Measurements from ENCODE around the gene LOXHD1. TPM values are rescaled to one million over a fixed set of nuclear protein-coding genes. Genes with fewer than 3 reads are reported as not detected.

Gene LOXHD1
- total and polyA plus RNA-seq, 2 of the 4 experiments (the other 2 are of a cell fraction) = not detected

- TF ChIP-seq, protein P1, sequence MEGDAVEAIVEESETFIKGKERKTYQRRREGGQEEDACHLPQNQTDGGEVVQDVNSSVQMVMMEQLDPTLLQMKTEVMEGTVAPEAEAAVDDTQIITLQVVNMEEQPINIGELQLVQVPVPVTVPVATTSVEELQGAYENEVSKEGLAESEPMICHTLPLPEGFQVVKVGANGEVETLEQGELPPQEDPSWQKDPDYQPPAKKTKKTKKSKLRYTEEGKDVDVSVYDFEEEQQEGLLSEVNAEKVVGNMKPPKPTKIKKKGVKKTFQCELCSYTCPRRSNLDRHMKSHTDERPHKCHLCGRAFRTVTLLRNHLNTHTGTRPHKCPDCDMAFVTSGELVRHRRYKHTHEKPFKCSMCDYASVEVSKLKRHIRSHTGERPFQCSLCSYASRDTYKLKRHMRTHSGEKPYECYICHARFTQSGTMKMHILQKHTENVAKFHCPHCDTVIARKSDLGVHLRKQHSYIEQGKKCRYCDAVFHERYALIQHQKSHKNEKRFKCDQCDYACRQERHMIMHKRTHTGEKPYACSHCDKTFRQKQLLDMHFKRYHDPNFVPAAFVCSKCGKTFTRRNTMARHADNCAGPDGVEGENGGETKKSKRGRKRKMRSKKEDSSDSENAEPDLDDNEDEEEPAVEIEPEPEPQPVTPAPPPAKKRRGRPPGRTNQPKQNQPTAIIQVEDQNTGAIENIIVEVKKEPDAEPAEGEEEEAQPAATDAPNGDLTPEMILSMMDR (conservative IDR thresholded peaks at IDR 0.05; ENCODE audit: low read depth, low read length) = no peak
- TF ChIP-seq RCOR1 (IDR thresholded peaks at IDR 0.05; ENCODE audit: insufficient replicate concordance, low read length) (no peak), RAD21 (IDR thresholded peaks at IDR 0.05; ENCODE audit: low read length) (no peak)
Measured at GRCh38 chr18:46657115-46657955, at the start of gene LOXHD1 (continued).

GRCh38 chr18:46705521-46705920 lies 48.5 kb upstream of the LOXHD1 start:
- Histone ChIP-seq H4K20me1 (ENCODE audit: insufficient read depth, low read length) (no peaks in the 10 kb centered on the region), H3K79me1 (ENCODE audit: low read depth in 1 of 2, low read length in 2 of 2) (no peaks in the 10 kb centered on the region), H2BK120ac (ENCODE audit: low read depth, low read length) (no peak overlapping the region), H2BK20ac (ENCODE audit: low read depth, low read length) (no peak overlapping the region), H4K5ac (ENCODE audit: low read depth, low read length) (no peak overlapping the region), H3K9me1 (ENCODE audit: insufficient read depth, low read length) (no peaks in the 10 kb centered on the region), H3K9me3 (ENCODE audit: control insufficient read depth, insufficient read depth, low read length) (no peaks in the 10 kb centered on the region), H3K18ac (ENCODE audit: low read depth, low read length) (no peak overlapping the region), H3K4me2 (ENCODE audit: low read depth, low read length) (no peak overlapping the region), H2BK15ac (ENCODE audit: low read depth, low read length) (no peak overlapping the region), H3K14ac (replicated peaks; ENCODE audit: low read depth, low read length) (no peak overlapping the region), H2AFZ (replicated peaks; ENCODE audit: low read length, poor library complexity) (no peak overlapping the region), H3K27ac (ENCODE audit: insufficient read depth, low read length) (no peak overlapping the region), H3K4ac (ENCODE audit: low read depth, low read length) (no peak overlapping the region), H3K4me1 (ENCODE audit: control insufficient read depth, insufficient read depth, low read length) (no peaks in the 10 kb centered on the region), H2AK5ac (ENCODE audit: low read depth, low read length) (no peak overlapping the region), H4K8ac (ENCODE audit: low read depth in 2 of 2, low read length in 2 of 2) (no peak overlapping the region), H3K36me3 (ENCODE audit: control insufficient read depth, insufficient read depth, low read length) (no peaks in the 10 kb centered on the region), H2AK9ac (replicated peaks; ENCODE audit: low read depth, low read length, poor library complexity) (no peak overlapping the region), H3K27me3 (ENCODE audit: control insufficient read depth, insufficient read depth, low read length) (no peaks in the 10 kb centered on the region), H3K9ac (ENCODE audit: low read depth, low read length) (no peak overlapping the region), H4K91ac (ENCODE audit: insufficient read depth, low read depth, low read length) (no peak overlapping the region), H3K56ac (ENCODE audit: extremely low read depth, insufficient read depth, low read length) (no peak overlapping the region), H2BK5ac (ENCODE audit: low read depth, low read length, poor library complexity, severe bottlenecking) (no peak overlapping the region), H3K23ac (ENCODE audit: low read depth, low read length) (no peak overlapping the region), H3K4me3 (ENCODE audit: insufficient read depth, low read depth, low read length) (no peak overlapping the region)
- ChIA-PET POLR2A (ENCODE audit: unreplicated experiment) (no interaction called here), CTCF (interaction anchor here (0.6 kb wide), 1 partner anchor 586 kb away, joined by 4 read pairs; no protein-coding TSS in a partner anchor)
- ATAC-seq (ENCODE audit: low read depth) = no peak
- in situ Hi-C loops (cut with MboI; ENCODE audit: low sequenced_read_pairs) = no loop called here
- no peak for DNase-seq
- intact Hi-C loops (cut with micrococcal nuclease) = no loop called here
- BruUV-seq (replicated peaks) = no TSS peak
- no CpG with 5 or more reads among the region's 5 CpGs for WGBS, 2 experiments (ENCODE audit: extremely low coverage in 2 of 2, insufficient read length in 1 of 2)
- dilution Hi-C loops (cut with HindIII; ENCODE audit: low sequenced_read_pairs, unreplicated experiment) = no loop called here
- TF ChIP-seq NFE2L2 (IDR thresholded peaks at IDR 0.05; ENCODE audit: low read depth, low read length) = no peak
- no peak for TF ChIP-seq BHLHE40 (IDR thresholded peaks at IDR 0.05; ENCODE audit: low read depth, low read length)
- TF ChIP-seq FOS (IDR thresholded peaks at IDR 0.05; ENCODE audit: low read depth, low read length) = no peak
- no peak for TF ChIP-seq RFX5 (IDR thresholded peaks at IDR 0.05; ENCODE audit: low read depth, low read length)
- TF ChIP-seq POLR2A (IDR thresholded peaks at IDR 0.05; ENCODE audit: low read depth, low read length) = no peak
- no peak for TF ChIP-seq MXI1 (IDR thresholded peaks at IDR 0.05; ENCODE audit: borderline replicate concordance, low read depth, low read length)
- no peak for TF ChIP-seq MAFK (IDR thresholded peaks at IDR 0.05; ENCODE audit: low read depth, low read length)
- TF ChIP-seq, protein P2, sequence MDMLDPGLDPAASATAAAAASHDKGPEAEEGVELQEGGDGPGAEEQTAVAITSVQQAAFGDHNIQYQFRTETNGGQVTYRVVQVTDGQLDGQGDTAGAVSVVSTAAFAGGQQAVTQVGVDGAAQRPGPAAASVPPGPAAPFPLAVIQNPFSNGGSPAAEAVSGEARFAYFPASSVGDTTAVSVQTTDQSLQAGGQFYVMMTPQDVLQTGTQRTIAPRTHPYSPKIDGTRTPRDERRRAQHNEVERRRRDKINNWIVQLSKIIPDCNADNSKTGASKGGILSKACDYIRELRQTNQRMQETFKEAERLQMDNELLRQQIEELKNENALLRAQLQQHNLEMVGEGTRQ (IDR thresholded peaks at IDR 0.05; ENCODE audit: low read depth, low read length) = no peak
- TF ChIP-seq SMC3 (IDR thresholded peaks at IDR 0.05; ENCODE audit: low read depth, low read length) = no peak
- TF ChIP-seq RCOR1 (IDR thresholded peaks at IDR 0.05; ENCODE audit: insufficient replicate concordance, low read length) = no peak
